Measurements from ENCODE around the gene ACSS3.

ACSS3 gene

DNA sequence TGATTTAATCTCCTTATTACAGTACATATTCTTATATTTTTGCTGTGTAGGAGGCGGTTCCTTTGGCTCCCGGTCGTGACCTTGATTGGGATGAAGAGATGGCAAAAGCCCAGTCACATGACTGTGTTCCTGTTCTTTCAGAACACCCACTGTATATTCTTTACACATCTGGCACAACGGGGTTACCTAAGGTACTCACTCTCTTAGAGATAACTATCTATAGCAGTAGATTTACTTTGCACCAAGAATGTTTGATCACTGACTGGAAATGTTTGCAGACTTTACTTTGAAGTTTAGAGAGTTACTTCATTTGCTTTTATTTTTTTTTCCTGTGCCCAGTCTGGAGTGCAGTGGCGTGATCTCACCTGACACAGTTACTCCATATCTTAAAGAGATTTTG lies 65.2 kb downstream of the ACSS3 start:
- no peak overlapping the region for H3K4me3 ChIP-seq (ENCODE audit: control insufficient read depth, low read depth, low read length)
- TF ChIP-seq, protein P1, sequence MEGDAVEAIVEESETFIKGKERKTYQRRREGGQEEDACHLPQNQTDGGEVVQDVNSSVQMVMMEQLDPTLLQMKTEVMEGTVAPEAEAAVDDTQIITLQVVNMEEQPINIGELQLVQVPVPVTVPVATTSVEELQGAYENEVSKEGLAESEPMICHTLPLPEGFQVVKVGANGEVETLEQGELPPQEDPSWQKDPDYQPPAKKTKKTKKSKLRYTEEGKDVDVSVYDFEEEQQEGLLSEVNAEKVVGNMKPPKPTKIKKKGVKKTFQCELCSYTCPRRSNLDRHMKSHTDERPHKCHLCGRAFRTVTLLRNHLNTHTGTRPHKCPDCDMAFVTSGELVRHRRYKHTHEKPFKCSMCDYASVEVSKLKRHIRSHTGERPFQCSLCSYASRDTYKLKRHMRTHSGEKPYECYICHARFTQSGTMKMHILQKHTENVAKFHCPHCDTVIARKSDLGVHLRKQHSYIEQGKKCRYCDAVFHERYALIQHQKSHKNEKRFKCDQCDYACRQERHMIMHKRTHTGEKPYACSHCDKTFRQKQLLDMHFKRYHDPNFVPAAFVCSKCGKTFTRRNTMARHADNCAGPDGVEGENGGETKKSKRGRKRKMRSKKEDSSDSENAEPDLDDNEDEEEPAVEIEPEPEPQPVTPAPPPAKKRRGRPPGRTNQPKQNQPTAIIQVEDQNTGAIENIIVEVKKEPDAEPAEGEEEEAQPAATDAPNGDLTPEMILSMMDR (conservative IDR thresholded peaks at IDR 0.05; ENCODE audit: control insufficient read depth, insufficient read depth, low read depth, low read length): no peak
- DNase-seq (ENCODE audit: low read depth): no peak

DNA sequence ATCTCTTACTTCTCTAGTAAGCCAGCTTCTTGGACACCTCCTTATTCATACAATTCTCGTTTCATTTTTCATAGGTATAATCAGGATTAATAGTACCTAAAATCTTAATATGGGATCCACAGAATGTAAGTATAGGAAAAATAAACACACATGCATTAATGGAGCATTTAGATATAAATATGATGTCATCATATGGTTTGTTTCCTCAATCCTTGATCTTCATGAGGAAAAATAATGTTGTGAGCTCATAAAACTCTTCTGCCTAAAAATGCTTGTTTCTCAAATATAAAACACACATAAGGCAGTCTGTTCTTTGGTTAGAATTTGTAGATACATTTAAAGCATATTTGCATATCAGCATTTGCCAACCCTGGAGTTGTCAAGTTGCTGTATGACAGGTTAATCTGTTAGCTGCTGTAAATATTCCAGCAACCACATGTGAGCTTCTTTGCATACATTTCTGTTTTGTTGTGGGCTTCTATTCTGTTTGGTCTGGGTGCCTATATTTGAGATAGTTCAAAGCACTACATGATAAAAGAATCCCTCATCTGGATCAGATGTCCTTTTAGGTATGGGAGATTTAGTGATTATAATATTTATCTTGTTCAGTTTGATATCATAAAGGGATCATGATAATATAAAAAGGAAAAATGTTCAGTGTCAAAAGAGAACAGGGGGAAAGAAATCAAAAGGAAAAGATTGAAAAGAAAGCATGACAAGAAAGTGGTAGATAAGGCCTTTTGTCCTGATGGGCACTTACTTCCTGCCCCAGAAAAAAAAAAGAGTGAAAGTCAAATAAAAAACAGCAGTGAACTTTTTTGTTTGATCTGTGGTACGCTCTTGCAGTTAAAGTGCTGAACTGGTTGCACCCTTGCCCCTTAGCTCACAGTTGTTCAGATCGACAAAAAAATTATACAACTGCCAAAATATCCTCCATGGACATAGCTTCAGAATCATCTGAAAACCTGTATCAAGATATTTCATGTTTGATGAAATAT lies 68.6 kb downstream of the ACSS3 start:
- no peak overlapping the region for H3K4me3 ChIP-seq (ENCODE audit: control insufficient read depth, low read depth, low read length)
- TF ChIP-seq, protein P1 (conservative IDR thresholded peaks at IDR 0.05; ENCODE audit: control insufficient read depth, insufficient read depth, low read depth, low read length): no peak
- no peak for DNase-seq (ENCODE audit: low read depth)

DNA sequence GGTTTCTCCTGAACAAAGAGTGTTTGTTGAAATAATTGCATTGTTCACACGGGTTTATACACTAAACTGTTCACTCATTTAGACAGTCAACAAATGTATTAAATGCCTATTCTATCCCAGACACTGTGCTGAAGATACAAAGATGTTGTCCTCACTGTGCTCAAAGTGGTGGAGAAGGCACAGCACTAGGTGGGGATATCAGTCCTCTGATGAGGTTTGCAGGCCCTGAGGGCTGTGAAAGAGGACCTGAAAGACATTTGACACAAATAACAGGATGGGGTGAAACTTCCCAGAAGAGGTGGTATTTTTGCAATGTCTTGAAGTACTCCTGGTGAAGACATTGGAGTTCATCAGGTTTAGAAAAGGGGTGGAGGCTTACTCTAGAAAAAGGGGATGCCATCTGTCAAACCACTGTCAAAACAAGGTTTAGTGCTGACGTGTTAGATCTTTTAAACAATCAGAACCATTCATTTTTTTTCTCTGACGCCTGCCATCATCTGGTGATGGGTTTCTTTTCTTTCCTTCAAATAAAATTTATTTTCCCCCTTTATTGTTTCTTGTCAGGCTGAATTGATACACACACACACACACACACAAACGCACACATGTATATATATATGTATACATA lies 69.5 kb downstream of the ACSS3 start:
- H3K4me3 ChIP-seq (ENCODE audit: control insufficient read depth, low read depth, low read length): no peak overlapping the region
- TF ChIP-seq, protein P1 (conservative IDR thresholded peaks at IDR 0.05; ENCODE audit: control insufficient read depth, insufficient read depth, low read depth, low read length): no peak
- no peak for DNase-seq (ENCODE audit: low read depth)

DNA sequence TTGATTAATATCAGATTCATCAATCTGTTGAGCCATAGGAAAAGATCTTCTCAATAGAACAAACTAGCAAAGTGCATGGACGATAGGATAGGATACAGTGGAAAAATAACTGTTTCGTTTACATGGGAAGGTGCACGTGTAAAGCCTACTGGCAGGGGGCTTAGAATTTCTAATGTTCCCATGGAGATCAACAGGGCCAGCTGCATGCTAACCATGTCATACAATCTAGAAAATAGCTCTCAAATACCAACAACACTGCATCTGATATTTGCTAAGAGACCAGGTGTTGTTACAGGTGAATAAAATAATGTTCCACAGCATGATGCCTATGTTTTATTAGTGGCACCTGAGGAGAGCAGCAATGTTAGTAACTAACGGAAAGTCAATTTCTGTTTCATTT lies 72.5 kb downstream of the ACSS3 start:
- no peak overlapping the region for H3K4me3 ChIP-seq (ENCODE audit: control insufficient read depth, low read depth, low read length)
- no peak for DNase-seq (ENCODE audit: low read depth)
- TF ChIP-seq, protein P1 (conservative IDR thresholded peaks at IDR 0.05; ENCODE audit: control insufficient read depth, insufficient read depth, low read depth, low read length): no peak

DNA sequence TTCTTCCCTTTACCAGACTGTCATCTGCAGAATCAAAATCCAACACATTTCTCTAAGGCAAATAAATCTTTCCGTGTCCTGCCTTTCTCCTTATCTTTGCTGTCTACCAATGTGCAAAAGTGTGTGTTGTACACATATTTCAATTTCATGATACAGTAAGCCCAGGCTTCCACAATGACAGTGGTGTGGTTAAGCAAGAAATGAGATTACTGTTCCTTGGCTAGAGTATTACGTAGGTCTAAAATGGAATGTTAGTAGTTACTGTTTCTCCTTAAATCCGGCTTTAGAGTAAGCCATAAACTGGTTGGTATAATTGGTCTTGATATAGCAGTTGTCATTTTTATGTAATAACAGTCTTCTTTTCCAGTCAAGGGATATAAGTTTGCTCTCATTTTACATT lies 82.0 kb downstream of the ACSS3 start:
- no peak for DNase-seq (ENCODE audit: low read depth)
- H3K4me3 ChIP-seq (ENCODE audit: control insufficient read depth, low read depth, low read length): no peak overlapping the region
- TF ChIP-seq, protein P1 (conservative IDR thresholded peaks at IDR 0.05; ENCODE audit: control insufficient read depth, insufficient read depth, low read depth, low read length): no peak

DNA sequence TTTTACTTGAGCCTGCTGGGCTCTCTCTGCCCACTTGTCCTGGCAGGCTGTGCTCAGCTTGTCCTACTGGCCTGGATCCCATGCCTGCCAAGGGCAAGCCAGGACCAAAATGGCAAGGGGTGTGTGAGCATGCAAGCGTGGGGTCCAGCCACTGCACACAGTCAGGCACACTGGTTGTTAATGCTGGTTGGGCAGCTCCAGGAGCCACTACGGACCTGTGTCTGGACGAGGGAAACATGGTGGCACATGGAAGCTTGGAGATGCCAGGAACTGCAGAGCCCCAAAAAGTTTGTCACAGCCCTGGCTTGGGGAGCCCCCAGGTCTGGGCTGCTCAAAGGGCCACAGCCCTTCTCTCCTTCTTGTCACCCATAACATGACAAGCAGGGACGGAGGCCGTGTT lies 83.8 kb downstream of the ACSS3 start:
- TF ChIP-seq, protein P1 (conservative IDR thresholded peaks at IDR 0.05; ENCODE audit: control insufficient read depth, insufficient read depth, low read depth, low read length): no peak
- H3K4me3 ChIP-seq (ENCODE audit: control insufficient read depth, low read depth, low read length): no peak overlapping the region
- DNase-seq (ENCODE audit: low read depth): no peak

Measured in fibroblast of mammary gland (primary cell).